HG02852 (cell line): ENCODE measurements around the gene SERINC1.
"Not testable (repeated sequence)": the region's sequence is repeated elsewhere in the genome, so short reads cannot be mapped to it uniquely, and the experiment has no call there.

Experiments used
- ATAC-seq: cut with Tn5 transposase; IDR thresholded peaks from one replicate; pipeline ENCODE4 v1.9.1; 2021; ENCODE audit warnings: mild to moderate bottlenecking, moderate library complexity; ENCODE audit not compliant: unreplicated experiment

Gene SERINC1

GRCh38 chr6:122471107-122472021 lies at the start of gene SERINC1:
SERINC1 (minus strand) TSS chr6:122471807; CDS start chr6:122471737, 70 bp downstream.
- peak; percentile 99 for ATAC-seq

DNA sequence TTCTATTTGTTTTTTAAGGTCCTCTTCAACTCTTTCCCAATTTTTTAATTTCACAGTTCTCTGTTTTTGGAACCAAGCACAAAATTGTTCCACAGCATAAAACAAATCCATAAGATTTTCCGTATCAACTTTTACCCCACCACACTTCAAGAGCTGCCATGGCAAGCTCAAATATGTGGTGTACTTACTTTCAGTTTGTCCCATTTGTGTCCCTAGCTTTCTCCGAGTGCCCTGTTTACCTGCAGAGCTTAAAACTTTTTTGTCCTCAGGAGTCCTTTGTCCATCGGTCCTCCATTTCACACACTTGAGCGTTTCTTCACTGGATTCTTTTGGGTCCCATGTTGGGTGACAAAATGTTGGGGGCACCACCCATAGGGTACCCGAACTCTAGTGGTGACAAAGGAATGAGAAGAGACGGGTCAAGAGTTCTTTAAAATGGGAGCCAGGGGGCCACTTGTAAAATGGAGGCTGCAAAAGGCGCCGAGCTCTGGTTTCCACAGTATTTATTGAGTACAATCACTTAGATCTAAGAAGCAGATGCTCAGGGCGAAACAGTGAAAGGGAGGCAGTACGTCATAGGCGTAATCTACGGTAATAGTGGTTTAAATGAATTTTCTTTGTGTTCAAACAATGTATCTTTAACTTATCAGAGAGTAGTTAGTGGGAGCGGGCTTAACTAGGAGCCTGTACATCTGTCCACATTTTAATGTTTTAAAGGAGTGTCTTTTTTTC lies 39.8 kb upstream of the SERINC1 start:
- no peak for ATAC-seq

GRCh38 chr6:122505170-122505569 lies 33.6 kb upstream of the SERINC1 start:
- not testable (repeated sequence) for ATAC-seq

- ATAC-seq, result no peak
Observed at GRCh38 chr6:122501475-122501874, 29.9 kb upstream of the SERINC1 start.

- peak; percentile 55 for ATAC-seq
Observed at GRCh38 chr6:122495612-122496011, 24.0 kb upstream of the SERINC1 start.

GRCh38 chr6:122494665-122495272 lies 23.2 kb upstream of the SERINC1 start:
- ATAC-seq, result no peak

DNA sequence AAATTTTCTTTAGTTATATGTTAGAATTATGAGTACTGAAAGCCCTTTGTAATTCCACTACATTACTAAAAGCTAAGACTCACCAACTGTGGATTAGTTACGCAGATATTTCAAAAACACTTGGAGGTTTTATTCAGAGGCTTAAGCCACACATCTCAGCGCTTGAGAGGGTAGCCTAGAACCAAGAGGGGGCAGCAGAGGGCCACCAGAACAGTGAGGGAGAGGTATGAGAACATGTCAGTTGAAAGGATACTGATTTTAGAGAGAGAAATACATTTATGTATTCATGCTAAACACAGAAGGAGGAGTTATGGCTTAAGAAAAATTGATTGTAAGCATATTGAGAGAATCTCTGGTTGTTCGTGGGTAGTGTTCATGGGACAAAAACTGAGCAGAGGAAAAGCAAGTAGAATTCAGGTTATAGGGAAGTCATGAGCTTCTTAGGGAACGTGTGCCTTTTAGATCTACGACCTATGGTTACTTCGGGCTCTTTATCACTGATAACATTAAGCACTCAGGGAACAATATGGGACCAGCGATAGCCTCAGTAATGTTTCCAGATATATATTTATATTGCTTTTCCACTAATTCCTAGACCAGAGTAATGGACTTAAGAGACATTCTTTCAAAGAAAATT lies 20.4 kb upstream of the SERINC1 start:
- ATAC-seq, result peak; percentile 96

DNA sequence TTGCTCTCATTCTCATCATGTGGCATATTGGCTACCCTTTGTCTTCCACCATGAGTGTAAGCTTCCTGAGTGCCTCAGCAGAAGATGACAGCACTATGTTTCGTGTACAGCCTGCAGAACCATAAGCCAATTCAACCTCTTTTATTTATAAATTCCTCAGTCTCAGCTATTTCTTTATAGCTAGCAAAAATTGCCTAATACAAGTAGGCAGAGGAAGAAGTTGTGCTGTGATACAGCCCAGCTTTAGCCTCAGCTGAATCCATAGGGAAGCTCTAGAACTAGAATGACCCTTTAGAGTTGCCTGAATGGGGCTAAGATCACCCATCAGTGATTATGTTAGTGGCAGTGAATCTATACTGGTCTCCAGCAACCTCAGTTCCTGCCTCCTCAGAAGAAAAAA lies 19.0 kb upstream of the SERINC1 start:
- ATAC-seq, result no peak

GRCh38 chr6:122484760-122485159 lies 13.2 kb upstream of the SERINC1 start:
- peak; percentile 93 for ATAC-seq

GRCh38 chr6:122482750-122483080 lies 11.1 kb upstream of the SERINC1 start:
- no peak for ATAC-seq

GRCh38 chr6:122476131-122476530 lies 4.5 kb upstream of the SERINC1 start:
- no peak for ATAC-seq

DNA sequence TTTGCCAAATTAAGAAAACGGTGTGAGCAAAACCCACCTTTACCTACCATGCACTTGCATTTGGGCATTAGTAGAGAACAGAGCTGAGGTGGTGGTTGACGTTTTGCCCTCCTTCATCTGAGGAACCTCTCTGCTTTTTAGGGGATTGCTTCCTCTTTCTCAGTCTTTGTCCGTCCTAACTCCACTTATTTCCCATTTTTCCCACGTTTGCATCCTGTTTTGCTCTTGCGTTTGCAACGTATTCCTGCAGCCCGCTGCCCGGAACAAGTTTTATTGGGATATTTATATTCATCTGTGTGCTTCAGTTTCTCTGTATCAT lies 374 bp upstream of the SERINC1 start:
- ATAC-seq, result peak; percentile 57

GRCh38 chr6:122461885-122462284 lies 9.7 kb downstream of the SERINC1 start:
- no peak for ATAC-seq

GRCh38 chr6:122459865-122460416 lies 11.7 kb downstream of the SERINC1 start:
- not testable (repeated sequence) for ATAC-seq

- no peak for ATAC-seq
Observed at GRCh38 chr6:122459240-122459639, 12.4 kb downstream of the SERINC1 start.

GRCh38 chr6:122458087-122458486 lies 13.5 kb downstream of the SERINC1 start:
- ATAC-seq, result no peak

DNA sequence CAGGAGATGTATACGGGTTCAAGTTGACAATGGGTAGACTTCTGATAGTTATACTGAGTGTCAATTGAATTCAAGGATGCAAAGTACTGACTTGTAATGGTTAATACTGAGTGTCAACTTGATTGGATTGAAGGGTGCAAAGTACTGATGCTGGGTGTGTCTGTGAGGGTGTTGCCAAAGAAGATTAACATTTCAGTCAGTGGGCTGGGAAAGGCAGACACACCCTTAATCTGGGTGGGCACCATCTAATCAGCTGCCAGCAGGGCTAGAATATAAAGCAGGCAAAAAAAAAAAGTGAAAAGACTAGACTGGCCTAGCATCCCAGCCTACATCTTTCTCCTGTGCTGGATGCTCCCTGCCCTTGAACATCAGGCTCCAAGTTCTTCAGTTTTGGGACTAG lies 16.5 kb downstream of the SERINC1 start:
- not testable (repeated sequence) for ATAC-seq

GRCh38 chr6:122454673-122455072 lies 16.9 kb downstream of the SERINC1 start:
- ATAC-seq, result no peak

GRCh38 chr6:122452509-122452908 lies 19.1 kb downstream of the SERINC1 start:
- ATAC-seq, result no peak

- peak; percentile 59 for ATAC-seq
Observed at GRCh38 chr6:122449069-122449468, 22.5 kb downstream of the SERINC1 start.

- no peak for ATAC-seq
Observed at GRCh38 chr6:122445274-122445673, 26.3 kb downstream of the SERINC1 start.
